GM12878 (cell line): ENCODE measurements around the gene ECM1. TPM values are rescaled to one million over a fixed set of nuclear protein-coding genes. Genes with fewer than 3 reads are reported as not detected.

ENCODE experiments used
- ATF2 ChIP-seq: IDR thresholded peaks from 2 replicates; pipeline ENCODE4 v1.6.1; 2012; ENCODE audit warnings: low read length, inconsistent platforms
- CBFB ChIP-seq: IDR thresholded peaks from 2 replicates; pipeline ENCODE4 v1.6.1; 2016; ENCODE audit warnings: antibody characterized with exemption, low read depth
- CEBPB ChIP-seq, 2 experiments: fragments of 150-350 bp in 1 of 2; IDR thresholded peaks; 2 replicates each; pipeline ENCODE4 v1.6.1; 2012 to 2014; ENCODE audit warnings: low read depth in 2 of 2, low read length in 2 of 2, borderline replicate concordance in 1 of 2, inconsistent platforms in 1 of 2
- CTCF ChIP-seq, 3 experiments: IDR thresholded peaks in 2 of 3; conservative IDR thresholded peaks in 1 of 3; 2 replicates each; pipeline ENCODE4 v1.5.1; 2011; ENCODE audit warnings: low read depth in 3 of 3, low read length in 3 of 3, mild to moderate bottlenecking in 3 of 3, control low read depth in 2 of 3, moderate library complexity in 2 of 3, inconsistent platforms in 1 of 3, mixed read lengths in 1 of 3; ENCODE audit not compliant: control insufficient read depth in 2 of 3, insufficient read depth in 1 of 3; ENCODE audit errors: extremely low read depth in 1 of 3
- E4F1 ChIP-seq: fragments of 450-650 bp; IDR thresholded peaks from 2 replicates; pipeline ENCODE4 v1.6.1; 2018; ENCODE audit warnings: borderline replicate concordance, mild to moderate bottlenecking; ENCODE audit not compliant: partially characterized antibody
- MAX ChIP-seq: IDR thresholded peaks from 2 replicates; pipeline ENCODE4 v1.6.1; 2012; ENCODE audit warnings: low read depth, low read length, improper control_type of control experiment
- SIX5 ChIP-seq: IDR thresholded peaks from 2 replicates; pipeline ENCODE4 v1.6.1; 2011; ENCODE audit warnings: mild to moderate bottlenecking, low read depth, low read length, moderate library complexity; ENCODE audit not compliant: severe bottlenecking
- TCF12 ChIP-seq: IDR thresholded peaks from 2 replicates; pipeline ENCODE4 v1.6.1; 2011; ENCODE audit warnings: low read depth, mild to moderate bottlenecking, low read length
- ZBTB11 ChIP-seq: fragments of 450-650 bp; formaldehyde crosslinking; IDR thresholded peaks from 2 replicates; pipeline ENCODE4 v1.5.0; 2022; ENCODE audit warnings: mild to moderate bottlenecking, missing genetic modification characterization
- ZBTB40 ChIP-seq: fragments of 450-650 bp; IDR thresholded peaks from 2 replicates; pipeline ENCODE4 v1.6.1; 2016; ENCODE audit warnings: mild to moderate bottlenecking, moderate library complexity, borderline replicate concordance
- polyA plus RNA-seq, 11 experiments: library from polyadenylated mRNA; depleted of rRNA in 4 of 11; unstranded in 6 of 11; stranded (reverse) in 5 of 11; fragments of >200 nt; fragmentation: Nextera tagmentation in 4 of 11; fragmentation: Illumina TruSeq in 1 of 11; extraction: Ambion mirVana in 4 of 11; extraction: Trizol in 1 of 11; gene quantifications; 1 replicate in 1 of 11; 2 replicates in 10 of 11; pipeline versions ENCODE4 v1.2.1 to v1.2.3, GENCODE V29; 2011 to 2016; ENCODE audit warnings: inconsistent platforms in 2 of 11, missing spikeins in 2 of 11, low read depth in 1 of 11
- total RNA-seq, 4 experiments: library from RNA; depleted of rRNA in 3 of 4; stranded (reverse); fragments of >200 nt in 3 of 4; fragmentation: Illumina TruSeq in 1 of 4; extraction: Trizol in 1 of 4; gene quantifications; 2 replicates each; pipeline versions ENCODE4 v1.2.1 to v1.2.3, GENCODE V29; 2013 to 2021

The ECM1 gene
- total and polyA plus RNA-seq, 10 of the 15 experiments (the other 5 are each of a cell fraction or from before 2014, with no cell fraction given): 0.06 to 1.3 (median 0.60) TPM

GRCh38 chr1:150486966-150487762 is 20.7 kb upstream of the ECM1 start, which contains the start of gene TARS2 (continued):
- TF ChIP-seq E4F1 (peak; percentile 81), ZBTB11 (CRISPR knock-in tag) (peak; percentile 93), CBFB (peak; percentile 74), MAX (peak; percentile 54; the same call in 1 of the 2 replicates), CEBPB (IDR thresholded peaks at IDR 0.05; ENCODE audit: borderline replicate concordance in 1 of 2, low read depth in 2 of 2, low read length in 2 of 2) (no peak), CTCF (IDR thresholded peaks at IDR 0.05 in 2 of 3, conservative IDR thresholded peaks at IDR 0.05 in 1 of 3; ENCODE audit: control insufficient read depth in 2 of 3, extremely low read depth in 1 of 3, insufficient read depth in 1 of 3, low read depth in 3 of 3, low read length in 3 of 3) (no peak), SIX5 (peak; percentile 68), ATF2 (peak; percentile 63; the same call in 1 of the 2 replicates), ZBTB40 (peak; percentile 99), TCF12 (peak; percentile 68)
